Choroid plexus epithelial cell (primary cell): ENCODE results near the gene KCNC1.
A peak's percentile ranks its signal among the peaks of the same experiment; 100 is the strongest.

Experiments used
- DNase-seq: peaks from one replicate; pipeline ENCODE4 v3.0.0-alpha.2; 2010; ENCODE audit warnings: low read depth
- H3K4me3 ChIP-seq: 2 replicates; pipeline ENCODE4 v1.5.1; 2011; ENCODE audit warnings: low read depth, mild to moderate bottlenecking, control low read depth, low read length, moderate library complexity
- TF ChIP-seq, protein P1 (sequence below): conservative IDR thresholded peaks from 2 replicates; pipeline ENCODE4 v1.5.1; 2011; ENCODE audit warnings: low read depth, mild to moderate bottlenecking, control low read depth, inconsistent platforms, low read length, moderate library complexity

KCNC1 gene

DNA sequence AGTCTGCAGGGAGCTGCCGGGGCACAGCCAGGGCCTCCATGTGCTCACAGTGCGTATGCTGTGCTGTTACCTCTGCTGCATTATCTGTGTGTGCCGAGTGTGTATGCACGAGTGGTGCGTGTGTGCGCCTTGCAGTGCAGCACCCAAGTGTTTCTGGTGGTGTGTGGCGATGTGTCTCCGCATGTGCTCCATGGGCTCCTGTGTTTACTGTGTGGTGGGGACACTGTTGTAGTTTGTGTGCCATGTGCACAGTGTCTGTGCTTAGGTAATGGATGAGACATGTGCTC is 31.4 kb downstream of the KCNC1 start:
- no peak for DNase-seq
- TF ChIP-seq, protein P1, sequence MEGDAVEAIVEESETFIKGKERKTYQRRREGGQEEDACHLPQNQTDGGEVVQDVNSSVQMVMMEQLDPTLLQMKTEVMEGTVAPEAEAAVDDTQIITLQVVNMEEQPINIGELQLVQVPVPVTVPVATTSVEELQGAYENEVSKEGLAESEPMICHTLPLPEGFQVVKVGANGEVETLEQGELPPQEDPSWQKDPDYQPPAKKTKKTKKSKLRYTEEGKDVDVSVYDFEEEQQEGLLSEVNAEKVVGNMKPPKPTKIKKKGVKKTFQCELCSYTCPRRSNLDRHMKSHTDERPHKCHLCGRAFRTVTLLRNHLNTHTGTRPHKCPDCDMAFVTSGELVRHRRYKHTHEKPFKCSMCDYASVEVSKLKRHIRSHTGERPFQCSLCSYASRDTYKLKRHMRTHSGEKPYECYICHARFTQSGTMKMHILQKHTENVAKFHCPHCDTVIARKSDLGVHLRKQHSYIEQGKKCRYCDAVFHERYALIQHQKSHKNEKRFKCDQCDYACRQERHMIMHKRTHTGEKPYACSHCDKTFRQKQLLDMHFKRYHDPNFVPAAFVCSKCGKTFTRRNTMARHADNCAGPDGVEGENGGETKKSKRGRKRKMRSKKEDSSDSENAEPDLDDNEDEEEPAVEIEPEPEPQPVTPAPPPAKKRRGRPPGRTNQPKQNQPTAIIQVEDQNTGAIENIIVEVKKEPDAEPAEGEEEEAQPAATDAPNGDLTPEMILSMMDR: no peak

DNA sequence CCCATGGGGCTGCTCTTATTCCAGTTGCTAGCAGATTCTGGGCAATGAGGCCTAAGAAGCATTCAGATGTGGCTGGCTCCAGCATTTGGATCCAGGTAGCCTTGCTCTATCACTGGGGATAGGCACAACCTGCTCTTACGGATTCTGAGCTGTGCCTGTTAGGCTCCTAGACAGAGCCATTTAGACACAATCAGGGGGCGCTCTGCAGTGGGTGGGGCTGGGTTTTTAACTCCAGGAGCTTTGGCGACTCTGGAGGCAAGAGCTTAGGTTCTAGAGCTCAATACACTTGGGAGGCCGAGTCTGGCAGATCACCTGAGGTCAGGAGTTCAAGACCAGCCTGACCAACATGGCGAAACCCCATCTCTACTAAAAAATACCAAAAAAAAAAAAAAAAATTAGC is 32.0 kb downstream of the KCNC1 start:
- TF ChIP-seq, protein P1: peak; percentile 33
- no peak for DNase-seq
- H3K4me3 ChIP-seq: no peak overlapping the region

More for the DNA sequence above, 31.4 kb downstream of the KCNC1 start:
- no peak overlapping the region for H3K4me3 ChIP-seq

DNA sequence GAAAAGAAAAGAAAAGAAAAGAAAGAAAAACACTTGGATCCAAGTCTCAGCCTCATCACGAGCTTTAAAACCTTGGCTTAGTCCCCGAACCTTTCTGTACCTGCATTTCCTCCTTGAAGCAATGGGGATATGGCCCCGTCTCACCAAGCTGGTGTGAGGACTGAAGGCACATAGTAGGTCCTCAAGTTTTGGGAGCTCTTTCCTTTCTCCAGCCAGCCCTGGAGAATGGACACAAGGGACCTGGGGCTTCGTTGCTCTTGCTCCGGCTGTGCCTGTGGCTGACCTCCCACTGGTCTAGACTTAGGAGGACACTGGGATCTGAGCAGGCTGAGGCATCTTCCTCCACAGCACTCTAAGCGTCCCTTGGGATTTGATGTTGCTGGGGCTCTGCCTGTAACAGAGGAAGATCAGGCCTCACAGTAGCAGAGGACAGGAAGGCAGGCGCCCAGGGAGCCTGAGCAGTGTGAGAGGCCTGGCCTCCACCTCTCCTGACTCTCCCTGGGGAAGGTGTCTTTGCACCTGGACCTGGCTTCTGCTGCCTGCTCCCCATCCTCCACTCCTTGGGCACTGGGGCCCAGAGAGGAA is 32.8 kb downstream of the KCNC1 start:
- no peak overlapping the region for H3K4me3 ChIP-seq
- TF ChIP-seq, protein P1: no peak
- DNase-seq: peak; percentile 32

DNA sequence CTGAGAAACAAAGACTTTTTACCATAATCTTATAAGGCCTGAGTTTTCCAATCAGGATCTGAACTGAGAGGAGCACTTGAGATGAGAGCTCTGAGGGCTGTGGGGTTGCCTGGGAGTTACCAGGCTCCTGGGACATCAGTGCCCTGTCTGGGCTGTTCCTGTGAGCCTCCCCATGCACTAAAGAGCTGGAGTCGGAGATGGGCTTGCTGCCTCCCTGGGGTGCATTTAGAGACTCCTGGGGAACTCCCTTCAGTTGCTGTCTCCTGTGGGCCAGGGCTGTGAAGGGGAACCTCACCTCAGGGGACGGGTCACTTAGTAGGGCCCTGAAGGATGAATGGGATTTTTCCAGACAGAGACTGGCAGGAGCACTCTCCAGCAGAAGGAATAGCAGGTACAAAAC is 33.3 kb downstream of the KCNC1 start:
- TF ChIP-seq, protein P1: no peak
- DNase-seq: no peak
- no peak overlapping the region for H3K4me3 ChIP-seq

DNA sequence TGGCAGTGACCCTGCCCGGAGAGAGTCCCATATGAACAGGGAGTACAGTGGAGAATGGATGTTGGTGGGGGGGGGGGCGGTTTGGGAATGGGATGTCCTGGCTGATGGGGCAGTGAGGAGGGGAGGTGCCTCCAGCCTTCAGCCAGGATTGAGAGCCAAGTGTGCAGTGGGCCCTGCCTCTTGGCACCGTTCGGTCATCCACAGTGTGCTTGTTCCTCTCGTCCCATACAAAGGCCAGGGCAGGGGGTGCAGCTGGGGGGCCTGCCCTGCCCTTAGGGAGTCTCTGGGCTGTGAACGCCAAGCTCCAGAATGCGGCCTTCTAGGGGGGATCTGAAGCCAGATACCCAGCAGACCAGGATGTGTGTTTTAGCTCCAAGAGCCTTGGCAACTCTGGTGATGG is 34.0 kb downstream of the KCNC1 start:
- TF ChIP-seq, protein P1: no peak
- no peak overlapping the region for H3K4me3 ChIP-seq
- no peak for DNase-seq

DNA sequence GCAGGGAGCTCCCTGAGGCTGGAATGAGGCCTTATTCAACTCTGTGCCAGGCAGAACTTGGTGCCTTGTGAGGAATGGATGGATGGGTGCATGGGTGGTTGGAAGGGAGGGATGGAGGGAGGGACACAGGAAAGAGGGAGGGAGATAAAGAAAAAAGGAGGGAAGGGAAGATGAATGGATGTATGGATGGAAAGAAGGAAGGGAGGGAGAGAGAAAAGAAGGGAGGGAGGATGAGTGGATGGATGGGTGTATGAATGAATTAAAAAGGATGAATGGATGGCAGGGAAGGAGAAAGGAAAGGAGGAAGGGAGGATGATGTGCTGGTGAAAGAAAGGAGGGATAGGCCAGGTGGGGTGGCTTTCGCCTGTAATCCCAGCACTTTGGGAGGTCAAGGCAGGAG is 34.6 kb downstream of the KCNC1 start:
- TF ChIP-seq, protein P1: no peak
- no peak overlapping the region for H3K4me3 ChIP-seq
- DNase-seq: no peak

DNA sequence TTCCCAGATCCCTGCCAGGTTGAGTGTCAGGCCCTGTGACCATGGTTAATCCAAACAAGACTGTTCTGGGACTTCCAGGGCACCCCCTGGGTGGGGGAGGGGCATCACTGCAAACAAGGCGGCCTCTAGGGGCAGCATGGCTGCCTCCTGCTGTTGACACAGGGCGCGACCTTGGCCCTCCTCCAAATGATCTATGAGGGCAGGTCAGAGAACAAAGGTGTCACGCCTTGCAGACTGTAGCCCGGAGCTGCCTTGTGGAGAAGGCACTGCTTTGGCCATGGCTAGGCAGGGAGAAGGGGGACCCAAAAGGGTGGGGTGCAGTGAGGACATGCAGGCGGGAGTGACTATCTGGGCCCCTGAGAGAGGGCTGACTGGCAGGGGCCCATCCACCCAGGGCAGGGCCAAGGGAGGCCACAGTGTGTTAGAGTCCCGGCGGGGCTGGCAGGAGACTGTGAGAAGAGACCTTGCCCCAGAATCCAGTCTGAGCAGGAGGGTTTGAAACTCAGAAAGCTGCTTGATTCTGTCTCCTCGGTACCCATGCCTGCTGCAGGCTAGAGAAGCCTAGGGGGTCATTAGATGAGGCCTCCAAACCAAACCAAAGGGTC is 35.6 kb downstream of the KCNC1 start:
- DNase-seq: no peak
- TF ChIP-seq, protein P1: peak; percentile 17
- no peak overlapping the region for H3K4me3 ChIP-seq
